GM18861 (cell line): Measurements from ENCODE around the gene EXD3.

Source experiments
- ATAC-seq: cut with Tn5 transposase; IDR thresholded peaks from one replicate; pipeline ENCODE4 v1.9.1; 2021; ENCODE audit not compliant: unreplicated experiment

The EXD3 gene

GRCh38 chr9:137367506-137368430 lies 55.2 kb downstream of the EXD3 start:
- ATAC-seq = no peak

GRCh38 chr9:137366891-137367381 lies 56.0 kb downstream of the EXD3 start:
- no peak for ATAC-seq

GRCh38 chr9:137366445-137366810 lies 56.5 kb downstream of the EXD3 start:
- ATAC-seq = no peak

GRCh38 chr9:137365552-137366444 lies 57.2 kb downstream of the EXD3 start:
- no peak for ATAC-seq

GRCh38 chr9:137365056-137365455 lies 57.9 kb downstream of the EXD3 start:
- no peak for ATAC-seq

GRCh38 chr9:137359850-137360249 lies 63.1 kb downstream of the EXD3 start:
- no peak for ATAC-seq

- ATAC-seq = no peak
Measured at GRCh38 chr9:137358126-137358525, 64.8 kb downstream of the EXD3 start.

- no peak for ATAC-seq
Measured at GRCh38 chr9:137357166-137357565, 65.8 kb downstream of the EXD3 start.

- ATAC-seq = no peak
Measured at GRCh38 chr9:137355761-137356365, 67.1 kb downstream of the EXD3 start.

GRCh38 chr9:137354845-137355760 lies 67.9 kb downstream of the EXD3 start:
- ATAC-seq = no peak

- ATAC-seq = no peak
Measured at GRCh38 chr9:137354153-137354844, 68.7 kb downstream of the EXD3 start.

- ATAC-seq = no peak
Measured at GRCh38 chr9:137353223-137354152, 69.5 kb downstream of the EXD3 start.

- no peak for ATAC-seq
Measured at GRCh38 chr9:137352511-137353222, 70.3 kb downstream of the EXD3 start.

GRCh38 chr9:137351781-137352501 lies 71.0 kb downstream of the EXD3 start:
- ATAC-seq = no peak

- no peak for ATAC-seq
Measured at GRCh38 chr9:137350696-137351584, 72.0 kb downstream of the EXD3 start.

- no peak for ATAC-seq
Measured at GRCh38 chr9:137349471-137350033, 73.4 kb downstream of the EXD3 start.
